ENCODE data around the gene DBX2. TPM values are rescaled to one million over a fixed set of nuclear protein-coding genes. Genes with fewer than 3 reads are reported as not detected.
"Not testable (repeated sequence)": the region's sequence is repeated elsewhere in the genome, so short reads cannot be mapped to it uniquely, and the experiment has no call there.

Gene DBX2
- not detected in 2 replicates for total RNA-seq
- long read RNA-seq: 0 reads

- H3K4me1 Mint-ChIP-seq (ENCODE audit: unreplicated experiment): peaks cover 8% of the 10 kb centered on the region
- no peak for DNase-seq (ENCODE audit: extremely low spot score, unreplicated experiment)
- TF ChIP-seq, protein P1, sequence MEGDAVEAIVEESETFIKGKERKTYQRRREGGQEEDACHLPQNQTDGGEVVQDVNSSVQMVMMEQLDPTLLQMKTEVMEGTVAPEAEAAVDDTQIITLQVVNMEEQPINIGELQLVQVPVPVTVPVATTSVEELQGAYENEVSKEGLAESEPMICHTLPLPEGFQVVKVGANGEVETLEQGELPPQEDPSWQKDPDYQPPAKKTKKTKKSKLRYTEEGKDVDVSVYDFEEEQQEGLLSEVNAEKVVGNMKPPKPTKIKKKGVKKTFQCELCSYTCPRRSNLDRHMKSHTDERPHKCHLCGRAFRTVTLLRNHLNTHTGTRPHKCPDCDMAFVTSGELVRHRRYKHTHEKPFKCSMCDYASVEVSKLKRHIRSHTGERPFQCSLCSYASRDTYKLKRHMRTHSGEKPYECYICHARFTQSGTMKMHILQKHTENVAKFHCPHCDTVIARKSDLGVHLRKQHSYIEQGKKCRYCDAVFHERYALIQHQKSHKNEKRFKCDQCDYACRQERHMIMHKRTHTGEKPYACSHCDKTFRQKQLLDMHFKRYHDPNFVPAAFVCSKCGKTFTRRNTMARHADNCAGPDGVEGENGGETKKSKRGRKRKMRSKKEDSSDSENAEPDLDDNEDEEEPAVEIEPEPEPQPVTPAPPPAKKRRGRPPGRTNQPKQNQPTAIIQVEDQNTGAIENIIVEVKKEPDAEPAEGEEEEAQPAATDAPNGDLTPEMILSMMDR (IDR thresholded peaks at IDR 0.05): no peak
- no peaks in the 10 kb centered on the region for H3K9me3 Mint-ChIP-seq (ENCODE audit: unreplicated experiment)
- H3K4me3 Mint-ChIP-seq (ENCODE audit: unreplicated experiment): peak within 1 kb of the TSS; percentile 65
- no peaks in the 10 kb centered on the region for H3K36me3 Mint-ChIP-seq (ENCODE audit: unreplicated experiment)
- peaks cover 60% of the 10 kb centered on the region for H3K27me3 Mint-ChIP-seq (ENCODE audit: unreplicated experiment)
- H3K27ac Mint-ChIP-seq (ENCODE audit: unreplicated experiment): no peak within 1 kb of the TSS
Observed at GRCh38 chr12:45050751-45051571, at the start of gene DBX2. DBX2 (minus strand) TSS chr12:45051099; CDS start chr12:45050927, 172 bp downstream.

DNA sequence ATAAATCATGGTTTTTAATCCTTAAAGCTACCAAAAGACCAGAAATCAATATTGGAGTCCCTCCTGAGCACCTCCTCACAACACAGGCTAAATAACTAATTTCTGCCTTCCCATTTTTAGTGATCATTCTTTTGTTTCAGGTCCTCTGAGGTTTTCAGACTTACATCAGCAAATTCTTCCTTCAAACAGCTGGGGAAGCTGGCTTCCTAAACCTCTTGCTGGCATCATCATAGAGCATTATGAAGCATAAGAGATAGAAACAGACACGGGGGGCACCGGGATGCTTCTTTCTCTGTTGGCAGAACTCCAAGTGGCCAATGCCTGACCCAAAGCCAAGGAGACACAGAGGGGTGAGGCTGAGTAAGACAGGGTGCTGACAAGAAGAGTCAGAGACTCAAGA lies 47.9 kb upstream of the DBX2 start:
- no peaks in the 10 kb centered on the region for H3K36me3 Mint-ChIP-seq (ENCODE audit: unreplicated experiment)
- H3K4me1 Mint-ChIP-seq (ENCODE audit: unreplicated experiment): no peaks in the 10 kb centered on the region
- no peak overlapping the region for H3K4me3 Mint-ChIP-seq (ENCODE audit: unreplicated experiment)
- no peak for DNase-seq (ENCODE audit: extremely low spot score, unreplicated experiment)
- H3K27ac Mint-ChIP-seq (ENCODE audit: unreplicated experiment): no peak overlapping the region
- no peaks in the 10 kb centered on the region for H3K9me3 Mint-ChIP-seq (ENCODE audit: unreplicated experiment)
- peaks cover 14% of the 10 kb centered on the region for H3K27me3 Mint-ChIP-seq (ENCODE audit: unreplicated experiment)
- TF ChIP-seq, protein P1 (IDR thresholded peaks at IDR 0.05): no peak

DNA sequence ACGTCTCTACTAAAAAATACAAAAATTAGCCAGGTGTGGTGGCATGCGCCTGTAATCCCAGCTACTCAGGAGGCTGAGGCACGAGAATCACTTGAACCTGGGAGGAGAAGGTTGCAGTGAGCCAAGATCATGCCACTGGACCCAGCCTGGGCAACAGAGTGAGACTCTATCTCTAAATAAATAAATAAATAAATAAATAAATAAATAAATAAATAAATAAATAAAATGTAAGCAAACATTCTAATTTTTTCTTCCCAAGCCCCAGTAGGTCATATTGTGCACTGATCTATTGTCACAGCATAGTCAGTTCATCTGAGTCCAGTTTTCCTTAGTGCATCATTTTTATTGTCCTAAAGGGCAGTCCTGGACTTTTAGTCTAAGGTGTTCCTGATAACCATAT lies 44.5 kb upstream of the DBX2 start:
- not testable (repeated sequence) for H3K4me1 Mint-ChIP-seq (ENCODE audit: unreplicated experiment); H3K36me3 Mint-ChIP-seq (ENCODE audit: unreplicated experiment); H3K4me3 Mint-ChIP-seq (ENCODE audit: unreplicated experiment); H3K9me3 Mint-ChIP-seq (ENCODE audit: unreplicated experiment); DNase-seq (ENCODE audit: extremely low spot score, unreplicated experiment); H3K27ac Mint-ChIP-seq (ENCODE audit: unreplicated experiment)
- H3K27me3 Mint-ChIP-seq (ENCODE audit: unreplicated experiment): peaks cover 12% of the 10 kb centered on the region

- Mint-ChIP-seq H3K27me3 (ENCODE audit: unreplicated experiment) (peaks cover 18% of the 10 kb centered on the region), H3K36me3 (ENCODE audit: unreplicated experiment) (no peaks in the 10 kb centered on the region), H3K9me3 (ENCODE audit: unreplicated experiment) (no peaks in the 10 kb centered on the region), H3K4me1 (ENCODE audit: unreplicated experiment) (no peaks in the 10 kb centered on the region), H3K4me3 (ENCODE audit: unreplicated experiment) (no peak overlapping the region), H3K27ac (ENCODE audit: unreplicated experiment) (no peak overlapping the region)
- TF ChIP-seq, protein P1 (IDR thresholded peaks at IDR 0.05): no peak
- DNase-seq (ENCODE audit: extremely low spot score, unreplicated experiment): no peak
Observed at GRCh38 chr12:45093051-45093450, 42.2 kb upstream of the DBX2 start.

- DNase-seq (ENCODE audit: extremely low spot score, unreplicated experiment): no peak
- Mint-ChIP-seq H3K4me1 (ENCODE audit: unreplicated experiment) (no peaks in the 10 kb centered on the region), H3K4me3 (ENCODE audit: unreplicated experiment) (no peak overlapping the region), H3K9me3 (ENCODE audit: unreplicated experiment) (peaks cover 5% of the 10 kb centered on the region), H3K36me3 (ENCODE audit: unreplicated experiment) (peaks cover 2% of the 10 kb centered on the region), H3K27me3 (ENCODE audit: unreplicated experiment) (peaks cover 15% of the 10 kb centered on the region), H3K27ac (ENCODE audit: unreplicated experiment) (no peak overlapping the region)
- TF ChIP-seq, protein P1 (IDR thresholded peaks at IDR 0.05): no peak
Observed at GRCh38 chr12:45089411-45090075, 38.6 kb upstream of the DBX2 start.
